B cell (primary cell): ENCODE measurements around the gene PDCD6IP. TPM values are rescaled to one million over a fixed set of nuclear protein-coding genes. Genes with fewer than 3 reads are reported as not detected.

Experiments
- ATAC-seq: fragments of 200-7000 bp; cut with Tn5 transposase; one replicate; pipeline ENCODE4 v1.10.0; 2021; ENCODE audit warnings: low read depth, mild to moderate bottlenecking, moderate number of reproducible peaks, moderate library complexity
- CTCF ChIA-PET: fragments of 350-600 bp; sonication (Branson Sonifier 250); formaldehyde crosslinking; loops from one replicate; lab custom pipeline; 2021; ENCODE audit warnings: antibody characterized with exemption, inconsistent platforms; lab: Charles Lee
- POLR2A ChIA-PET: fragments of 350-600 bp; sonication (Branson Sonifier 250); formaldehyde crosslinking; loops from one replicate; lab custom pipeline; 2021; ENCODE audit warnings: antibody characterized with exemption; lab: Charles Lee
- DNase-seq: peaks from one replicate; pipeline ENCODE4 v3.0.0; 2013
- H2AFZ ChIP-seq: 2 replicates; pipeline ENCODE4 v1.6.1; 2012; ENCODE audit warnings: mild to moderate bottlenecking, low read depth, low read length; ENCODE audit not compliant: insufficient read depth, poor library complexity, severe bottlenecking
- H3K27ac ChIP-seq, 2 donors: 1 replicate in 1 of 2; 2 replicates in 1 of 2; pipeline ENCODE4 v1.5.1; 2012 to 2013; ENCODE audit warnings: low read length in 2 of 2, mild to moderate bottlenecking in 2 of 2, moderate library complexity in 1 of 2
- H3K27me3 ChIP-seq, 4 experiments: fragments of 200-600 bp in 1 of 4; sonication (generic) in 1 of 4; replicated peaks in 1 of 4; 1 replicate in 2 of 4; 2 replicates in 2 of 4; pipeline versions ENCODE4 v1.6.1 to v1.7.0; 2013 to 2016; ENCODE audit warnings: low read length in 3 of 4, mild to moderate bottlenecking in 2 of 4, mixed read lengths in 1 of 4, moderate library complexity in 1 of 4; ENCODE audit not compliant: insufficient read depth in 4 of 4, control insufficient read depth in 3 of 4; ENCODE audit errors: control extremely low read depth in 1 of 4
- H3K36me3 ChIP-seq, 2 experiments: replicated peaks in 1 of 2; 1 replicate in 1 of 2; 2 replicates in 1 of 2; pipeline versions ENCODE4 v1.6.1 to v1.7.1; 2013; ENCODE audit warnings: low read length in 1 of 2; ENCODE audit not compliant: insufficient read depth in 2 of 2, control insufficient read depth in 1 of 2; ENCODE audit errors: control extremely low read depth in 1 of 2, extremely low read depth in 1 of 2
- H3K4me1 ChIP-seq, 2 donors: fragments of 200-600 bp in 1 of 2; sonication (generic) in 1 of 2; 1 replicate in 1 of 2; 2 replicates in 1 of 2; pipeline versions ENCODE4 v1.5.1 to v1.6.1; 2013 to 2017; ENCODE audit warnings: low read length in 2 of 2; ENCODE audit not compliant: control insufficient read depth in 2 of 2, insufficient read depth in 2 of 2
- H3K4me2 ChIP-seq: replicated peaks from 2 replicates; pipeline ENCODE3; 2012; ENCODE audit warnings: mild to moderate bottlenecking, low read depth, low read length; ENCODE audit not compliant: poor library complexity, severe bottlenecking
- H3K4me3 ChIP-seq, 5 experiments: fragments of 200-600 bp in 1 of 5; sonication (generic) in 1 of 5; 1 replicate in 3 of 5; 2 replicates in 2 of 5; pipeline versions ENCODE4 v1.5.1 to v1.7.0; 2011 to 2016; ENCODE audit warnings: low read length in 4 of 5, mild to moderate bottlenecking in 4 of 5, low read depth in 2 of 5, control low read depth in 1 of 5, moderate library complexity in 1 of 5; ENCODE audit not compliant: insufficient read depth in 1 of 5; ENCODE audit errors: control extremely low read depth in 1 of 5, extremely low read depth in 1 of 5
- H3K79me2 ChIP-seq: fragments of 200-600 bp; sonication (generic); one replicate; pipeline ENCODE4 v1.6.0; 2016; ENCODE audit warnings: low read length; ENCODE audit not compliant: control insufficient read depth, insufficient read depth
- H3K9ac ChIP-seq: fragments of 200-600 bp; sonication (generic); 2 replicates; pipeline ENCODE4 v1.6.1; 2017; ENCODE audit warnings: mild to moderate bottlenecking, low read length, moderate library complexity
- H3K9me3 ChIP-seq, 3 donors: one replicate each; pipeline versions ENCODE4 v1.6.1 to v1.7.1; 2013; ENCODE audit warnings: low read length in 2 of 3; ENCODE audit not compliant: control insufficient read depth in 2 of 3, insufficient read depth in 1 of 3; ENCODE audit errors: control extremely low read depth in 1 of 3
- H4K20me1 ChIP-seq: 2 replicates; pipeline ENCODE4 v1.6.0; 2012; ENCODE audit warnings: mild to moderate bottlenecking, low read length; ENCODE audit not compliant: insufficient read depth, control insufficient read depth, poor library complexity, severe bottlenecking
- H3K27ac Mint-ChIP-seq: one replicate; pipeline ENCODE4 v1.8.0; 2021; ENCODE audit warnings: mixed read lengths
- H3K27me3 Mint-ChIP-seq: one replicate; pipeline ENCODE4 v1.8.0; 2021; ENCODE audit warnings: mixed read lengths
- H3K4me1 Mint-ChIP-seq: one replicate; pipeline ENCODE4 v1.8.0; 2021; ENCODE audit warnings: mixed read lengths
- H3K4me3 Mint-ChIP-seq: one replicate; pipeline ENCODE4 v1.8.0; 2021; ENCODE audit warnings: mixed read lengths
- H3K9me3 Mint-ChIP-seq: one replicate; pipeline ENCODE4 v1.8.0; 2022; ENCODE audit warnings: mixed read lengths; ENCODE audit not compliant: insufficient read depth
- CTCF ChIP-seq: fragments of 200-600 bp; IDR thresholded peaks from one replicate; pipeline ENCODE4 v1.8.0; 2022; ENCODE audit warnings: antibody characterized with exemption, mild to moderate bottlenecking
- EZH2 ChIP-seq: IDR thresholded peaks from 2 replicates; pipeline ENCODE4 v1.6.1; 2012; ENCODE audit warnings: borderline replicate concordance, low read depth, mild to moderate bottlenecking, moderate library complexity, low read length; ENCODE audit not compliant: insufficient read depth, poor library complexity, severe bottlenecking
- WGBS: methylation state at CpG from one replicate; pipeline ENCODE4 v1.1.5; 2013; ENCODE audit warnings: missing lambda C conversion rate; ENCODE audit not compliant: insufficient coverage; 5-methylcytosine and 5-hydroxymethylcytosine counted together
- intact Hi-C: fragments of 100-400 bp; cut with micrococcal nuclease; formaldehyde crosslinking; loops from one replicate; pipeline ENCODE4 v1.10.0; 2022
- polyA plus RNA-seq: library from polyadenylated mRNA; depleted of rRNA; stranded (reverse); fragments of >200 nt; gene quantifications from 2 replicates; pipeline ENCODE4 v1.2.3, GENCODE V29; 2012
- total RNA-seq, 2 donors: library from RNA; stranded (reverse); fragments of 120-200 nt in 1 of 2; gene quantifications; 1 replicate in 1 of 2; 2 replicates in 1 of 2; pipeline versions ENCODE4 v1.2.3 to v1.2.4, GENCODE V29; 2013 to 2022

Gene PDCD6IP
- total and polyA plus RNA-seq, 2 donors (not counting 1 experiment from before 2014, with no cell fraction given), result 103 to 276 TPM

GRCh38 chr3:33900440-33900808 lies 102.0 kb downstream of the PDCD6IP start:
- intact Hi-C loops, result no loop called here
- H3K27me3 Mint-ChIP-seq, result no peaks in the 10 kb centered on the region

DNA sequence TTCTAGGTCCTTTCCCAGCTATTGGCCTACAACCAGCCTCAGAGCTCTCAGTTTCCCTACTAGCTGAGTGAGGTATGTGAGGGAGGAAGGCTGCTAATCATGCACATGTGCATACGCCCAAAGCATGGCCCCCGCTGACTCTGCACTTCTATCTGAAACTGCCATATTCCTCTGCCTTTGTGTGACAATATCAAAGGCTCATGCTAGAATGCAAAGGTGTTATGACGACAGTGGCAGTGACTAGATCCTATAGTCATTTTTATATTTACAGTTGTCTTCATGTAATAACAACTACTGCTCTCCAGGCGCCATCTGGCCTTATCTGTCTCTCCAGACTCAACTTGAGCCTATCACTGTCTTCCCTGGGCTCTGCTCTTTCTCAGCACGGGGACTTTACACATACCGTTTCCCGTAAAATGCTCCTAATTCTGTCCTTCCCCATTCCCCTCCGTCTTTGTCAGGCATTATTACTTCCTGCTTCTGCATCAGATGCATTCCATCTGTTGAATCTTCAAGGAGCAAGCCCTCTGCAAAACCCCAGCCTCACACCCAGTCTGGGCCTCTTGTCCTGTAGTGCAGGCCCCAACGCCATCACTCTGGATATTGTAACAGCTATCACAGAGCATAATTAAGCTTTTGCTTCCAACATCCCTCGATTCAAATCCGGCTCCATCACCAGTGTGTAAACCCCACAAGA lies 102.5 kb downstream of the PDCD6IP start:
- no peaks in the 10 kb centered on the region for H3K79me2 ChIP-seq
- no peak overlapping the region for H2AFZ ChIP-seq
- no peaks in the 10 kb centered on the region for H3K9me3 Mint-ChIP-seq
- no peaks in the 10 kb centered on the region for H3K4me1 ChIP-seq
- no peaks in the 10 kb centered on the region for H4K20me1 ChIP-seq
- H3K4me3 Mint-ChIP-seq, result no peak overlapping the region
- H3K4me3 ChIP-seq, result no peak overlapping the region
- ChIA-PET POLR2A (no interaction called here), CTCF (no interaction called here)
- no peak overlapping the region for H3K27ac ChIP-seq
- H3K4me2 ChIP-seq, result no peak overlapping the region
- peaks cover 0 to 2% (median 0%) of the 10 kb centered on the region in 3 donors for H3K9me3 ChIP-seq
- TF ChIP-seq CTCF (no peak), EZH2 (no peak)
- H3K27me3 Mint-ChIP-seq, result no peaks in the 10 kb centered on the region
- ATAC-seq, result no peak
- H3K4me1 Mint-ChIP-seq, result no peaks in the 10 kb centered on the region
- 84% methylated on average over 6 of the region's 11 CpGs for WGBS
- DNase-seq, result no peak
- H3K36me3 ChIP-seq, result no peaks in the 10 kb centered on the region
- no peaks in the 10 kb centered on the region for H3K27me3 ChIP-seq
- H3K9ac ChIP-seq, result no peak overlapping the region
- no peak overlapping the region for H3K27ac Mint-ChIP-seq
- intact Hi-C loops, result no loop called here

More at GRCh38 chr3:33900440-33900808, 102.0 kb downstream of the PDCD6IP start:
- no peak overlapping the region for H3K4me3 ChIP-seq
- DNase-seq, result no peak
- H4K20me1 ChIP-seq, result no peaks in the 10 kb centered on the region
- CTCF ChIA-PET, result no interaction called here
- no peaks in the 10 kb centered on the region for H3K36me3 ChIP-seq
- peaks cover 0 to 2% (median 0%) of the 10 kb centered on the region in 3 donors for H3K9me3 ChIP-seq
- H3K9me3 Mint-ChIP-seq, result no peaks in the 10 kb centered on the region
- TF ChIP-seq EZH2, result no peak
- no peak for TF ChIP-seq CTCF
- H3K27ac ChIP-seq, result no peak overlapping the region
- H3K4me3 Mint-ChIP-seq, result no peak overlapping the region
- H3K4me1 ChIP-seq, result no peaks in the 10 kb centered on the region
- H2AFZ ChIP-seq, result no peak overlapping the region
- no peak for ATAC-seq
- no peaks in the 10 kb centered on the region for H3K4me1 Mint-ChIP-seq
- no peak overlapping the region for H3K27ac Mint-ChIP-seq
- no peak overlapping the region for H3K9ac ChIP-seq
- POLR2A ChIA-PET, result no interaction called here
- no peak overlapping the region for H3K4me2 ChIP-seq
- H3K79me2 ChIP-seq, result no peaks in the 10 kb centered on the region
- H3K27me3 ChIP-seq, result no peaks in the 10 kb centered on the region
